ENCODE results near the gene LACC1. TPM values are rescaled to one million over a fixed set of nuclear protein-coding genes. Genes with fewer than 3 reads are reported as not detected.

Gene LACC1
- total RNA-seq, 1 experiment from 2014 or later = 3.7 TPM

DNA sequence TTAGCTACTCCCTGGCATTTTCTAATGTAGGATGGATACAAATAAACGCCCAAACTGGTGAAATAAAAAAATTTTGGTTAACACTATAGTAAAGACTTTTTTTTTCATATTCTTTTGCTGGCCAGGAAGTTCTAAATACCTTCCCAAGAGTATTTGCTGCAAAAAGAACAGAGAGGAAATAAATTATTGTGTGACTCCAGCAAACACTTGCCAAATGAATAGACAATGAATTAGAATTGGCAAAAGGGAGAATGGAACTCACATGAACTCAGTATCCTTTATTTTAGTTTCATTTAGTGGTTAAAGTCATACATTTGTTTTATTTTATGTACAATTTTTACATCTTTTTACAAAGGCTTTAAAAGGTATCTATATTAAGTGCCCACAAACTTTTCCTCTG is 58.1 kb downstream of the LACC1 start:
- WGBS (ENCODE audit: extremely low coverage, insufficient read length, low lambda C conversion rate) = no CpG with 5 or more reads among the region's 1 CpG
- Mint-ChIP-seq H3K27me3 (ENCODE audit: low read depth) (no peaks in the 10 kb centered on the region; the same call in 1 of the 2 replicates), H3K27ac (no peak overlapping the region), H3K9me3 (no peaks in the 10 kb centered on the region), H3K36me3 (ENCODE audit: insufficient read depth in 1 of 3, low read depth in 3 of 3) (no peaks in the 10 kb centered on the region), H3K4me3 (no peak overlapping the region), H3K4me1 (peaks cover 0 to 3% of the 10 kb centered on the region in 2 experiments; a peak in 1 of 4 replicates)
- Histone ChIP-seq H2BK5ac (ENCODE audit: insufficient read length, low read length) (no peak overlapping the region), H4K5ac (ENCODE audit: insufficient read length, low read depth, low read length) (no peak overlapping the region), H2AFZ (ENCODE audit: low read length) (no peak overlapping the region), H3K4ac (ENCODE audit: low read depth, low read length) (no peak overlapping the region), H3K14ac (ENCODE audit: insufficient read depth, low read length) (no peak overlapping the region), H3K4me2 (ENCODE audit: insufficient read depth, insufficient read length, low read length) (no peak overlapping the region), H4K8ac (replicated peaks; ENCODE audit: insufficient read length, low read depth, low read length) (no peak overlapping the region), H3K79me2 (ENCODE audit: insufficient read depth, low read length) (no peaks in the 10 kb centered on the region), H3K79me1 (ENCODE audit: insufficient read depth, low read depth, low read length, poor library complexity, severe bottlenecking) (no peaks in the 10 kb centered on the region), H3T11ph (ENCODE audit: low read length) (no peak overlapping the region), H3K23ac (ENCODE audit: insufficient read length, low read depth, low read length) (no peak overlapping the region), H4K20me1 (ENCODE audit: control insufficient read depth, insufficient read depth, insufficient read length) (no peaks in the 10 kb centered on the region), H2AK5ac (ENCODE audit: insufficient read length, low read length) (no peak overlapping the region), H3K27me3 (ENCODE audit: insufficient read depth, low read length) (no peaks in the 10 kb centered on the region), H2BK12ac (ENCODE audit: insufficient read length, low read depth, low read length) (no peak overlapping the region), H2BK20ac (ENCODE audit: low read depth, low read length, poor library complexity, severe bottlenecking) (no peak overlapping the region), H3K18ac (ENCODE audit: insufficient read length, low read depth, low read length) (no peak overlapping the region), H3K23me2 (ENCODE audit: insufficient read length, low read depth, low read length, poor library complexity, severe bottlenecking) (no peaks in the 10 kb centered on the region), H3K56ac (ENCODE audit: insufficient read length, low read depth, low read length) (no peak overlapping the region), H3K27ac (ENCODE audit: insufficient read length, low read depth, low read length) (no peak overlapping the region), H3K4me1 (ENCODE audit: insufficient read depth, low read length) (no peaks in the 10 kb centered on the region), H4K91ac (ENCODE audit: insufficient read length, low read depth, low read length) (no peak overlapping the region), H3K9ac (ENCODE audit: extremely low read depth, insufficient read length, low read length) (no peak overlapping the region), H2BK120ac (ENCODE audit: low read depth, low read length, poor library complexity, severe bottlenecking) (no peak overlapping the region), H2BK15ac (ENCODE audit: low read depth, low read length) (no peak overlapping the region), H3K9me3 (ENCODE audit: control insufficient read depth, low read depth, low read length) (no peaks in the 10 kb centered on the region)
- no peak for TF ChIP-seq CTCF (conservative IDR thresholded peaks at IDR 0.05)
- DNase-seq = no peak

Measured in H9 (cell line).